OCI-LY7 (cell line): Measurements from ENCODE around the gene UCK2. TPM values are rescaled to one million over a fixed set of nuclear protein-coding genes. Genes with fewer than 3 reads are reported as not detected.
"Not testable (repeated sequence)": the region's sequence is repeated elsewhere in the genome, so short reads cannot be mapped to it uniquely, and the experiment has no call there.

Source experiments
- Bru-seq: library from RNA; stranded (reverse); fragments of 400-500 nt; gene quantifications from one replicate; lab custom pipeline; 2021; lab: Mats Ljungman, UMichigan
- BruChase-seq, 2 experiments: library from RNA; stranded (reverse); fragments of 400-500 nt; gene quantifications; one replicate each; lab custom pipeline; 2021; lab: Mats Ljungman, UMichigan
- BruUV-seq: library from RNA; stranded (reverse); fragments of 400-500 nt; replicated peaks from 2 replicates; lab custom pipeline; 2021; lab: Mats Ljungman, UMichigan
- CTCF ChIA-PET: fragments of 300-600 bp; sonication (Branson Sonifier 250); formaldehyde crosslinking; loops from one replicate; lab custom pipeline; 2022; ENCODE audit warnings: antibody characterized with exemption; ENCODE audit not compliant: unreplicated experiment; lab: Charles Lee
- POLR2A ChIA-PET: fragments of 300-600 bp; sonication (Branson Sonifier 250); formaldehyde crosslinking; loops from one replicate; lab custom pipeline; 2022; ENCODE audit warnings: antibody characterized with exemption; lab: Charles Lee
- DNase-seq: peaks from one replicate; pipeline ENCODE4 v3.0.0-alpha.2; 2015; ENCODE audit warnings: low spot score
- H2AFZ ChIP-seq: fragments of 200-600 bp; sonication (generic), shearing (Covaris generic); 2 replicates; pipeline ENCODE4 v1.6.1; 2014; ENCODE audit warnings: mild to moderate bottlenecking, antibody characterized with exemption, low read length, moderate library complexity
- H3K27ac ChIP-seq: fragments of 200-600 bp; sonication (generic); 2 replicates; pipeline ENCODE4 v1.5.1; 2014; ENCODE audit warnings: mixed run types, low read depth, mild to moderate bottlenecking, moderate library complexity, low read length, inconsistent platforms; ENCODE audit not compliant: poor library complexity, severe bottlenecking
- H3K36me3 ChIP-seq: fragments of 200-600 bp; sonication (generic); 2 replicates; pipeline ENCODE4 v1.6.1; 2014; ENCODE audit warnings: mild to moderate bottlenecking, antibody characterized with exemption, low read length, moderate library complexity, mixed read lengths; ENCODE audit not compliant: insufficient read depth
- H3K4me1 ChIP-seq: fragments of 200-600 bp; sonication (generic); 2 replicates; pipeline ENCODE4 v1.5.1; 2014; ENCODE audit warnings: mild to moderate bottlenecking, low read length; ENCODE audit not compliant: insufficient read depth, poor library complexity, severe bottlenecking
- H3K4me2 ChIP-seq: fragments of 200-600 bp; sonication (generic); 2 replicates; pipeline ENCODE4 v1.6.1; 2014; ENCODE audit warnings: mild to moderate bottlenecking, low read length
- H3K4me3 ChIP-seq: fragments of 200-600 bp; sonication (generic); 2 replicates; pipeline ENCODE4 v1.5.1; 2014; ENCODE audit warnings: mild to moderate bottlenecking, low read depth, low read length; ENCODE audit not compliant: poor library complexity, severe bottlenecking
- H3K79me2 ChIP-seq: fragments of 200-600 bp; sonication (generic); 2 replicates; pipeline ENCODE4 v1.6.1; 2016; ENCODE audit warnings: low read depth, mild to moderate bottlenecking, low read length, moderate library complexity, mixed read lengths; ENCODE audit not compliant: insufficient read depth
- H3K9me2 ChIP-seq: fragments of 200-600 bp; sonication (generic); 2 replicates; pipeline ENCODE4 v1.6.1; 2016; ENCODE audit warnings: mild to moderate bottlenecking, low read length, mixed read lengths; ENCODE audit not compliant: insufficient read depth
- H3K9me3 ChIP-seq: fragments of 200-600 bp; sonication (generic); 2 replicates; pipeline ENCODE4 v1.6.1; 2014; ENCODE audit warnings: mild to moderate bottlenecking, mixed run types, low read length, mixed read lengths
- H4K20me1 ChIP-seq: fragments of 200-600 bp; sonication (generic); 2 replicates; pipeline ENCODE4 v1.6.1; 2014; ENCODE audit warnings: mild to moderate bottlenecking, antibody characterized with exemption, low read length, moderate library complexity, mixed read lengths; ENCODE audit not compliant: insufficient read depth
- EZH2phosphoT487 ChIP-seq: fragments of 200-600 bp; sonication (generic); IDR thresholded peaks from 2 replicates; pipeline ENCODE4 v1.6.1; 2018; ENCODE audit warnings: low read depth, borderline replicate concordance, mild to moderate bottlenecking, mixed run types, antibody characterized with exemption, low read length, moderate library complexity, mixed read lengths
- intact Hi-C: fragments of 100-400 bp; cut with micrococcal nuclease; formaldehyde crosslinking; loops from one replicate; pipeline ENCODE4 v1.10.0; 2022; ENCODE audit not compliant: unreplicated experiment
- long read RNA-seq: library from polyadenylated mRNA; stranded (forward); transcript quantifications from one replicate; pipeline ENCODE4 v2.0.0, GENCODE V29; 2022
- total RNA-seq, 2 experiments: library from RNA; depleted of rRNA in 1 of 2; stranded (reverse); fragments of >200 nt in 1 of 2; shearing (Covaris generic) in 1 of 2; gene quantifications; 2 replicates each; pipeline ENCODE4 v1.2.3, GENCODE V29; 2014 to 2022
- TF ChIP-seq, protein P1 (sequence below): fragments of 200-600 bp; sonication (generic); conservative IDR thresholded peaks from 2 replicates; pipeline ENCODE4 v1.5.1; 2014; ENCODE audit warnings: mild to moderate bottlenecking, antibody characterized with exemption, low read length, moderate library complexity, mixed read lengths

Gene UCK2
- total RNA-seq (2014; rRNA removed; shearing (Covaris generic)): 65.6 and 75.8 TPM in 2 replicates
- total RNA-seq (2022): 66.0 and 66.6 TPM in 2 replicates
- percentile 86 among the genes with signal in this experiment for Bru-seq, nascent RNA
- BruChase-seq, experiment 1, labeled RNA remaining after a 6-hour chase: percentile 86 among the genes with signal in this experiment
- percentile 81 among the genes with signal in this experiment for BruChase-seq, experiment 2, labeled RNA remaining after a 2-hour chase
- long read RNA-seq, full-length matches to known transcripts: 82 of 126 reads
- long read RNA-seq, partial matches to known transcripts: 30 of 126 reads
- long read RNA-seq, other reads (novel, unspliced or antisense): 14 of 126 reads

DNA sequence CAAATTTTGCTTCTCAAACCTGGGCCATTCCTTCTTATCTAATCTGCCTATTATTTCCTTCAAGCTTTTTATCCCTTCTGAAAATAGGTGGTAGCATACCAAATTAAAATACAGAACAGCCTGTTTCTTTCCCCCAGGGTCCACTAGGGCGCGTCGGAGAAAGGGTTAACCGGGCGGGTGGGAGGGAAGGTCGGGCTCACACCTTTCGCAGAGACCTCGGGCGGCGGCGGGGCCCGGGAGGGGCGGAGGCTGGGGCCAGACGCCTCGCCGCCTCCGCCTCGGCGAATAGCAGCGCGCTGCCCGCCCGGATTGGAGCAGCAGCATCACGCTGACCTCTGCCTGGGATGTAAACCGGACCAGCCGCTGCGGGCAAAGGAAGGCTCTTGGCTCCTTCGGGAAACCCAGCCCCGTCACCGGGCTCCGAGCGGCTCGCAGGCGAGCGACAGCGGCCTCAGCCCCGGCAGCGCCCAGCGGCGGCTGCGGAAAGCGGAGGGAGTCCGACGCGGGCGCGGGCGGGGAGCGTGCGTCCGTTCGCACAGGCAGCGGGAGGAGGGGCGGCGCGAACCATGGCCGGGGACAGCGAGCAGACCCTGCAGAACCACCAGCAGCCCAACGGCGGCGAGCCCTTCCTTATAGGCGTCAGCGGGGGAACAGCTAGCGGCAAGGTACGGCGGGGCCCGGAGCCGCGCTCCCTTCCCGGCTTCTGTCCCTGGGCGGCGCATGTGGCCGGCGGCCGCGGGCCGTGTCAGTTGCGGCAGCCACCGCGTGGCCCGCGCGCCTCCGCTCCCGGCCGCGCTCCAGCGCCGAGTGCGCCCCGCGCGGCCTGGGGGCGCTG is at the start of gene UCK2:
Gene UCK2 (plus strand): TSS at position 347 of the 835 bp plus-strand sequence. CDS start 220 bp downstream, at position 567.
- Histone ChIP-seq H3K9me2 (no peaks in the 10 kb centered on the region), H3K4me1 (peaks cover 14% of the 10 kb centered on the region), H3K36me3 (peaks cover 10% of the 10 kb centered on the region), H4K20me1 (no peaks in the 10 kb centered on the region), H3K4me3 (peak within 1 kb of the TSS; percentile 84), H3K9me3 (no peaks in the 10 kb centered on the region), H3K79me2 (peaks cover 41% of the 10 kb centered on the region), H3K27ac (peak within 1 kb of the TSS; percentile 85), H2AFZ (peak within 1 kb of the TSS; percentile 88), H3K4me2 (peak within 1 kb of the TSS; percentile 95)
- intact Hi-C loops: loop anchor here (1.0 to 5.0 kb wide), 6 partner anchors 44 to 225 kb away; partner anchors contain the start of genes ALDH9A1 and MGST3
- CTCF ChIA-PET: interaction anchor here (1.4 kb wide), 1 partner anchor 12 kb away, joined by 3 read pairs; no protein-coding TSS in a partner anchor
- BruUV-seq: no TSS peak
- TF ChIP-seq, protein P1, sequence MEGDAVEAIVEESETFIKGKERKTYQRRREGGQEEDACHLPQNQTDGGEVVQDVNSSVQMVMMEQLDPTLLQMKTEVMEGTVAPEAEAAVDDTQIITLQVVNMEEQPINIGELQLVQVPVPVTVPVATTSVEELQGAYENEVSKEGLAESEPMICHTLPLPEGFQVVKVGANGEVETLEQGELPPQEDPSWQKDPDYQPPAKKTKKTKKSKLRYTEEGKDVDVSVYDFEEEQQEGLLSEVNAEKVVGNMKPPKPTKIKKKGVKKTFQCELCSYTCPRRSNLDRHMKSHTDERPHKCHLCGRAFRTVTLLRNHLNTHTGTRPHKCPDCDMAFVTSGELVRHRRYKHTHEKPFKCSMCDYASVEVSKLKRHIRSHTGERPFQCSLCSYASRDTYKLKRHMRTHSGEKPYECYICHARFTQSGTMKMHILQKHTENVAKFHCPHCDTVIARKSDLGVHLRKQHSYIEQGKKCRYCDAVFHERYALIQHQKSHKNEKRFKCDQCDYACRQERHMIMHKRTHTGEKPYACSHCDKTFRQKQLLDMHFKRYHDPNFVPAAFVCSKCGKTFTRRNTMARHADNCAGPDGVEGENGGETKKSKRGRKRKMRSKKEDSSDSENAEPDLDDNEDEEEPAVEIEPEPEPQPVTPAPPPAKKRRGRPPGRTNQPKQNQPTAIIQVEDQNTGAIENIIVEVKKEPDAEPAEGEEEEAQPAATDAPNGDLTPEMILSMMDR: no peak; the same call in 1 of the 2 replicates
- TF ChIP-seq EZH2phosphoT487: no peak
- peak; percentile 81 for DNase-seq
- POLR2A ChIA-PET: interaction anchor here (0.6 to 1.5 kb wide), 8 partner anchors 17 to 1470 kb away, joined by 3 to 5 read pairs (median 3); no protein-coding TSS in a partner anchor

DNA sequence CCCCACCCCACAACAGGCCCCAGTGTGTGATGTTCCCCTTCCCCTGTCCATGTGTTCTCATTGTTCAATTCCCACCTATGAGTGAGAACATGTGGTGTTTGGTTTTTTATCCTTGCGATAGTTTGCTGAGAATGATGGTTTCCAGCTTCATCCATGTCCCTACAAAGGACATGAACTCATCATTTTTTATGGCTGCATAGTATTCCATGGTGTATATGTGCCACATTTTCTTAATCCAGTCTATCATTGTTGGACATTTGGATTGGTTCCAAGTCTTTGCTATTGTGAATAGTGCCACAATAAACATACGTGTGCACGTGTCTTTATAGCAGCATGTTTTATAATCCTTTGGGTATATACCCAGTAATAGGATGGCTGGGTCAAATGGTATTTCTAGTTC is 49.2 kb upstream of the UCK2 start:
- BruUV-seq, CTCF ChIA-PET: not testable (repeated sequence)

DNA sequence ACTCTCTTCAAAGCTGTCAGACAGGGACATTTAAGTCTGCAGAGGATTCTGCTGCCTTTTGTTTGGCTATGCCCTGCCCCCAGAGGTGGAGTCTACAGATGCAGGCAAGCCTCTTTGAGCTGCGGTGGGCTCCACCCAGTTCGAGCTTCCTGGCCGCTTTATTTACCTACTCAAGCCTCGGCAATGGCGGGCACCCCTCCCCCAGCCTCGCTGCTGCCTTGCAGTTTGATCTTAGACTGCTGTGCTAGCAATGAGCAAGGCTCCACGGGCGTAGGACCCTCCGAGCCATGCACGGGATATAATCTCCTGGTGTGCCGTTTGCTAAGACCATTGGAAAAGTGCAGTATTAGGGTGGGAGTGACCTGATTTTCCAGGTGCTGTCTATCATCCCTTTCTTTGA is 43.9 kb upstream of the UCK2 start:
- BruUV-seq, DNase-seq, H3K36me3 ChIP-seq, CTCF ChIA-PET, H2AFZ ChIP-seq, H4K20me1 ChIP-seq, H3K27ac ChIP-seq, H3K4me3 ChIP-seq, H3K79me2 ChIP-seq, H3K9me3 ChIP-seq, intact Hi-C loops, H3K4me1 ChIP-seq, H3K4me2 ChIP-seq, H3K9me2 ChIP-seq: not testable (repeated sequence)
- POLR2A ChIA-PET: interaction anchor here (1.2 kb wide), 1 partner anchor 14 kb away, joined by 3 read pairs; the partner anchor contains the start of gene TMCO1

More for the DNA sequence above, 49.2 kb upstream of the UCK2 start:
- H3K9me3 ChIP-seq, intact Hi-C loops, H3K27ac ChIP-seq, H3K36me3 ChIP-seq, H3K4me3 ChIP-seq, H4K20me1 ChIP-seq, H3K9me2 ChIP-seq, H2AFZ ChIP-seq, H3K4me1 ChIP-seq, H3K4me2 ChIP-seq, H3K79me2 ChIP-seq, POLR2A ChIA-PET, DNase-seq: not testable (repeated sequence)
